ENCODE measurements around the gene NPAS3. TPM values are rescaled to one million over a fixed set of nuclear protein-coding genes. Genes with fewer than 3 reads are reported as not detected.

The NPAS3 gene
- total RNA-seq, 1 experiment from 2014 or later = not detected

- BruUV-seq (replicated peaks) = no TSS peak
These were observed 418.7 kb downstream of the NPAS3 start for GRCh38 chr14:33357225-33358010.

GRCh38 chr14:33359288-33359881 lies 420.7 kb downstream of the NPAS3 start:
- no peaks in the 10 kb centered on the region for H3K4me1 ChIP-seq (ENCODE audit: control insufficient read depth in 1 of 2, insufficient read depth in 2 of 2, low read length in 2 of 2)
- H2AFZ ChIP-seq (ENCODE audit: low read depth, low read length, poor library complexity, severe bottlenecking) = no peak overlapping the region
- no peak overlapping the region for H3K4me3 ChIP-seq (replicated peaks in 1 of 2; ENCODE audit: low read depth in 1 of 2, low read length in 2 of 2)
- H3K9me2 ChIP-seq (ENCODE audit: insufficient read depth) = no peaks in the 10 kb centered on the region
- H4K20me1 ChIP-seq (ENCODE audit: insufficient read depth) = no peaks in the 10 kb centered on the region
- no peaks in the 10 kb centered on the region for H3K36me3 ChIP-seq (ENCODE audit: control insufficient read depth in 1 of 2, insufficient read depth in 2 of 2, low read length in 2 of 2)
- DNase-seq (ENCODE audit: low read depth, low spot score) = no peak
- intact Hi-C loops (cut with micrococcal nuclease) = no loop called here
- no peak for TF ChIP-seq REST (IDR thresholded peaks at IDR 0.05; ENCODE audit: low read depth)
- no peak for TF ChIP-seq ELF1 (IDR thresholded peaks at IDR 0.05; ENCODE audit: borderline replicate concordance, low read depth)
- TF ChIP-seq TCF7L2 (IDR thresholded peaks at IDR 0.05; ENCODE audit: borderline replicate concordance, extremely low read depth, insufficient read depth, insufficient read length) = no peak
- TF ChIP-seq MAX (IDR thresholded peaks at IDR 0.05) = no peak
- TF ChIP-seq ZFX (IDR thresholded peaks at IDR 0.05) = no peak
- no peak overlapping the region for H3K4me2 ChIP-seq (ENCODE audit: low read length)
- ChIA-PET POLR2A (no interaction called here), RAD21 (ENCODE audit: low non-redundant PET in 1 of 2, low total read pairs in 2 of 2, uncharacterized antibody in 2 of 2, unreplicated experiment in 2 of 2) (no interaction called here), CTCF (no interaction called here)
- H3K9me3 ChIP-seq (ENCODE audit: control insufficient read depth in 1 of 2, insufficient read depth in 1 of 2, low read depth in 1 of 2, low read length in 2 of 2) = peaks cover 0 to 2% of the 10 kb centered on the region in 2 experiments; a peak in 1 of 4 replicates
- no peak for ATAC-seq
- no peaks in the 10 kb centered on the region for H3K27me3 ChIP-seq (ENCODE audit: insufficient read depth, low read length)
- no peak overlapping the region for H3K27ac ChIP-seq (ENCODE audit: low read depth, low read length)
- no peak overlapping the region for H3K9ac ChIP-seq (ENCODE audit: low read length)
- H3K79me2 ChIP-seq (ENCODE audit: insufficient read depth, low read length) = no peaks in the 10 kb centered on the region
- BruUV-seq (replicated peaks) = no TSS peak

More at GRCh38 chr14:33357225-33358010, 418.7 kb downstream of the NPAS3 start:
- no peak for ATAC-seq
- Histone ChIP-seq H3K27me3 (ENCODE audit: insufficient read depth, low read length) (no peaks in the 10 kb centered on the region), H3K79me2 (ENCODE audit: insufficient read depth, low read length) (no peaks in the 10 kb centered on the region), H4K20me1 (ENCODE audit: insufficient read depth) (no peaks in the 10 kb centered on the region), H3K9me3 (ENCODE audit: control insufficient read depth in 1 of 2, insufficient read depth in 1 of 2, low read depth in 1 of 2, low read length in 2 of 2) (peaks cover 0 to 2% of the 10 kb centered on the region in 2 experiments; a peak in 1 of 4 replicates), H3K27ac (ENCODE audit: low read depth, low read length) (no peak overlapping the region), H3K9ac (ENCODE audit: low read length) (no peak overlapping the region), H3K4me1 (ENCODE audit: control insufficient read depth in 1 of 2, insufficient read depth in 2 of 2, low read length in 2 of 2) (no peaks in the 10 kb centered on the region), H3K9me2 (ENCODE audit: insufficient read depth) (no peaks in the 10 kb centered on the region), H3K4me3 (replicated peaks in 1 of 2; ENCODE audit: low read depth in 1 of 2, low read length in 2 of 2) (no peak overlapping the region), H2AFZ (ENCODE audit: low read depth, low read length, poor library complexity, severe bottlenecking) (no peak overlapping the region), H3K4me2 (ENCODE audit: low read length) (no peak overlapping the region), H3K36me3 (ENCODE audit: control insufficient read depth in 1 of 2, insufficient read depth in 2 of 2, low read length in 2 of 2) (no peaks in the 10 kb centered on the region)
- TF ChIP-seq POLR2A (IDR thresholded peaks at IDR 0.05; ENCODE audit: borderline replicate concordance, extremely low read depth, insufficient read depth, insufficient read length) = no peak
- no peak for TF ChIP-seq RAD21 (IDR thresholded peaks at IDR 0.05; ENCODE audit: low read depth)
- intact Hi-C loops (cut with micrococcal nuclease) = no loop called here
- DNase-seq (ENCODE audit: low read depth, low spot score) = no peak
- POLR2A ChIA-PET = no interaction called here
- RAD21 ChIA-PET (ENCODE audit: low non-redundant PET in 1 of 2, low total read pairs in 2 of 2, uncharacterized antibody in 2 of 2, unreplicated experiment in 2 of 2) = no interaction called here
- CTCF ChIA-PET = no interaction called here
